A673 (cell line): Measurements from ENCODE around the gene CAPN10.

Experiments
- CTCF ChIP-seq: fragments of 300-800, 200-600 bp; sonication (generic); conservative IDR thresholded peaks from 2 replicates; pipeline ENCODE4 v1.5.1; 2017; ENCODE audit warnings: low read depth, mild to moderate bottlenecking, antibody characterized with exemption, low read length, moderate library complexity, mixed read lengths
- EZH2 ChIP-seq: fragments of 200-600 bp; sonication (generic); IDR thresholded peaks from 2 replicates; pipeline ENCODE4 v1.6.1; 2017; ENCODE audit warnings: borderline replicate concordance, low read depth, mild to moderate bottlenecking, mixed read lengths, antibody characterized with exemption, low read length; ENCODE audit not compliant: poor library complexity, severe bottlenecking

GRCh38 chr2:240643093-240643810, 56.7 kb downstream of the CAPN10 start:
- TF ChIP-seq CTCF (no peak), EZH2 (no peak)
